GM12878 (cell line): ENCODE measurements around the gene PCSK2. TPM values are rescaled to one million over a fixed set of nuclear protein-coding genes. Genes with fewer than 3 reads are reported as not detected.

ENCODE experiments used
- ATAC-seq: fragments of 200-7000 bp; cut with Tn5 transposase; 3 replicates; pipeline ENCODE4 v1.9.1; 2020; ENCODE audit warnings: mild to moderate bottlenecking, moderate library complexity
- BruUV-seq: library from RNA; stranded (reverse); fragments of 400-500 nt; replicated peaks from 2 replicates; lab custom pipeline; 2021; lab: Mats Ljungman, UMichigan
- CTCF ChIA-PET: fragments of 300-600 bp; sonication (Branson Sonifier 250); formaldehyde crosslinking; extraction: SDS; loops from one replicate; lab custom pipeline; 2021; ENCODE audit warnings: inconsistent platforms; lab: Yijun Ruan, JAX
- POLR2A ChIA-PET: fragments of 350-600 bp; formaldehyde crosslinking; extraction: SDS; loops from one replicate; lab custom pipeline; 2021; ENCODE audit warnings: inconsistent platforms; lab: Charles Lee
- RAD21 ChIA-PET: fragments of 300-600 bp; sonication (Branson Sonifier 250); formaldehyde crosslinking; loops from one replicate; lab custom pipeline; 2023; ENCODE audit warnings: antibody characterized with exemption; ENCODE audit not compliant: unreplicated experiment; lab: Charles Lee
- SMC1A ChIA-PET: fragments of 300-600 bp; sonication (Branson Sonifier 250); formaldehyde crosslinking; loops from one replicate; lab custom pipeline; 2023; ENCODE audit not compliant: unreplicated experiment, uncharacterized antibody; lab: Charles Lee
- DNase-seq: peaks from one replicate; pipeline ENCODE4 v3.0.0-alpha.2; 2011; ENCODE audit warnings: low read depth, low spot score
- FAIRE-seq: peaks from 3 replicates; lab custom pipeline; 2011; peaks lifted over from hg19 to GRCh38; lab: Jason Lieb, UNC
- H2AFZ ChIP-seq: 2 replicates; pipeline ENCODE4 v1.6.0; 2011; ENCODE audit warnings: low read depth, low read length, control low read depth; ENCODE audit not compliant: control insufficient read depth
- H3K27ac ChIP-seq: 2 replicates; pipeline ENCODE4 v1.5.1; 2011; ENCODE audit warnings: control low read depth; ENCODE audit not compliant: control insufficient read depth, insufficient read depth
- H3K27me3 ChIP-seq, 2 experiments: replicated peaks in 1 of 2; 2 replicates each; pipeline versions ENCODE4 v1.6.0 to v1.6.1; 2011; ENCODE audit warnings: low read length in 1 of 2; ENCODE audit not compliant: control insufficient read depth in 2 of 2, insufficient read depth in 2 of 2
- H3K36me3 ChIP-seq, 2 experiments: 2 replicates each; pipeline ENCODE4 v1.5.1; 2011; ENCODE audit warnings: low read length in 1 of 2; ENCODE audit not compliant: control insufficient read depth in 2 of 2, insufficient read depth in 2 of 2
- H3K4me1 ChIP-seq: 2 replicates; pipeline ENCODE4 v1.6.1; 2011; ENCODE audit warnings: mild to moderate bottlenecking, low read length, moderate library complexity, mixed read lengths; ENCODE audit not compliant: control insufficient read depth, insufficient read depth
- H3K4me2 ChIP-seq: 2 replicates; pipeline ENCODE4 v1.6.0; 2011; ENCODE audit warnings: control low read depth; ENCODE audit not compliant: control insufficient read depth, insufficient read depth
- H3K4me3 ChIP-seq: fragments of 200-600 bp; sonication (generic); 2 replicates; pipeline ENCODE4 v1.5.1; 2016
- H3K79me2 ChIP-seq: 2 replicates; pipeline ENCODE4 v1.6.0; 2011; ENCODE audit warnings: low read length; ENCODE audit not compliant: control insufficient read depth, insufficient read depth
- H3K9ac ChIP-seq: 2 replicates; pipeline ENCODE4 v1.8.0; 2011; ENCODE audit warnings: low read length, control low read depth, mixed read lengths; ENCODE audit not compliant: control insufficient read depth, insufficient read depth
- H3K9me3 ChIP-seq: replicated peaks from 3 replicates; pipeline ENCODE4 v1.5.1; 2011; ENCODE audit warnings: mild to moderate bottlenecking, low read length; ENCODE audit not compliant: control insufficient read depth, insufficient read depth
- H4K20me1 ChIP-seq: 2 replicates; pipeline ENCODE4 v1.6.0; 2011; ENCODE audit not compliant: control insufficient read depth, insufficient read depth
- BHLHE40 ChIP-seq, 2 experiments: fragments of 450-650 bp in 1 of 2; IDR thresholded peaks; 2 replicates each; pipeline ENCODE4 v1.6.1; 2011 to 2017; ENCODE audit warnings: low read depth in 2 of 2, borderline replicate concordance in 1 of 2, improper control_type of control experiment in 1 of 2, low read length in 1 of 2, mild to moderate bottlenecking in 1 of 2
- BRCA1 ChIP-seq: IDR thresholded peaks from 2 replicates; pipeline ENCODE4 v1.6.1; 2011; ENCODE audit warnings: low read depth, low read length, improper control_type of control experiment
- CHD1 ChIP-seq: IDR thresholded peaks from 2 replicates; pipeline ENCODE4 v1.6.1; 2012; ENCODE audit warnings: low read depth, low read length, improper control_type of control experiment
- CREB1 ChIP-seq: IDR thresholded peaks from 2 replicates; pipeline ENCODE4 v1.6.1; 2012; ENCODE audit warnings: low read depth, mild to moderate bottlenecking, inconsistent platforms
- ESRRA ChIP-seq: IDR thresholded peaks from 2 replicates; pipeline ENCODE4 v1.6.1; 2012; ENCODE audit warnings: mild to moderate bottlenecking, low read length, improper control_type of control experiment
- FOXM1 ChIP-seq: IDR thresholded peaks from 2 replicates; pipeline ENCODE4 v1.6.1; 2012; ENCODE audit warnings: low read depth, mild to moderate bottlenecking, inconsistent platforms, low read length, moderate library complexity
- JUND ChIP-seq: IDR thresholded peaks from 2 replicates; pipeline ENCODE4 v1.6.1; 2012; ENCODE audit warnings: low read depth, mild to moderate bottlenecking, low read length, improper control_type of control experiment, moderate library complexity
- KLF5 ChIP-seq: fragments of 450-650 bp; IDR thresholded peaks from 2 replicates; pipeline ENCODE4 v1.6.1; 2014; ENCODE audit warnings: mild to moderate bottlenecking; ENCODE audit not compliant: partially characterized antibody
- LARP7 ChIP-seq: fragments of 450-650 bp; IDR thresholded peaks from 2 replicates; pipeline ENCODE4 v1.6.1; 2017; ENCODE audit warnings: mild to moderate bottlenecking
- MEF2B ChIP-seq: fragments of 450-650 bp; IDR thresholded peaks from 2 replicates; pipeline ENCODE4 v1.6.1; 2018; ENCODE audit warnings: mild to moderate bottlenecking, moderate library complexity; ENCODE audit not compliant: partially characterized antibody, poor library complexity, severe bottlenecking
- MTA2 ChIP-seq: fragments of 450-650 bp; IDR thresholded peaks from 2 replicates; pipeline ENCODE4 v1.6.1; 2016; ENCODE audit warnings: low read depth, mild to moderate bottlenecking, moderate library complexity
- MYB ChIP-seq: fragments of 150-350 bp; IDR thresholded peaks from 2 replicates; pipeline ENCODE4 v1.6.1; 2014; ENCODE audit warnings: mild to moderate bottlenecking, low read depth, low read length, borderline replicate concordance
- NBN ChIP-seq: fragments of 450-650 bp; IDR thresholded peaks from 2 replicates; pipeline ENCODE4 v1.6.1; 2016
- NFYB ChIP-seq: IDR thresholded peaks from 2 replicates; pipeline ENCODE4 v1.6.1; 2011; ENCODE audit warnings: low read depth, mild to moderate bottlenecking, low read length, improper control_type of control experiment, moderate library complexity; ENCODE audit not compliant: insufficient read depth
- NR2C1 ChIP-seq: fragments of 450-650 bp; IDR thresholded peaks from 2 replicates; pipeline ENCODE4 v1.6.1; 2017; ENCODE audit warnings: antibody characterized with exemption, mild to moderate bottlenecking, moderate library complexity
- NR2F1 ChIP-seq: fragments of 450-650 bp; conservative IDR thresholded peaks from 2 replicates; pipeline ENCODE4 v1.6.1; 2017; ENCODE audit warnings: mild to moderate bottlenecking
- RCOR1 ChIP-seq: conservative IDR thresholded peaks from 2 replicates; pipeline ENCODE4 v1.6.1; 2012; ENCODE audit warnings: low read depth, low read length, improper control_type of control experiment
- SIN3A ChIP-seq: IDR thresholded peaks from 2 replicates; pipeline ENCODE4 v1.6.1; 2012; ENCODE audit warnings: low read depth, low read length, improper control_type of control experiment
- SUPT20H ChIP-seq: IDR thresholded peaks from 2 replicates; pipeline ENCODE4 v1.6.1; 2011; ENCODE audit warnings: low read depth, mild to moderate bottlenecking, low read length, moderate library complexity, borderline replicate concordance; ENCODE audit not compliant: control insufficient read depth
- YBX1 ChIP-seq: fragments of 450-650 bp; IDR thresholded peaks from 2 replicates; pipeline ENCODE4 v1.6.1; 2016; ENCODE audit warnings: antibody characterized with exemption
- YY1 ChIP-seq: IDR thresholded peaks from 2 replicates; pipeline ENCODE4 v1.6.1; 2011; ENCODE audit warnings: low read depth, mild to moderate bottlenecking, low read length
- WGBS: methylation state at CpG from one replicate; pipeline ENCODE4 v1.1.6; 2016; ENCODE audit warnings: low lambda C conversion rate; ENCODE audit not compliant: insufficient replicate concordance, insufficient coverage; ENCODE audit errors: missing lambda C conversion rate; 5-methylcytosine and 5-hydroxymethylcytosine counted together
- in situ Hi-C: fragments of 300-500 bp; cut with MboI; formaldehyde crosslinking; loops from 9 replicates; pipeline ENCODE4 v1.14.3; 2018; ENCODE audit warnings: mixed read lengths
- intact Hi-C: fragments of 100-400 bp; cut with micrococcal nuclease; formaldehyde crosslinking; loops from one replicate; pipeline ENCODE4 v1.14.2; 2022; ENCODE audit not compliant: unreplicated experiment
- polyA plus RNA-seq, 11 experiments: library from polyadenylated mRNA; depleted of rRNA in 4 of 11; unstranded in 6 of 11; stranded (reverse) in 5 of 11; fragments of >200 nt; fragmentation: Nextera tagmentation in 4 of 11; fragmentation: Illumina TruSeq in 1 of 11; extraction: Ambion mirVana in 4 of 11; extraction: Trizol in 1 of 11; gene quantifications; 1 replicate in 1 of 11; 2 replicates in 10 of 11; pipeline versions ENCODE4 v1.2.1 to v1.2.3, GENCODE V29; 2011 to 2016; ENCODE audit warnings: inconsistent platforms in 2 of 11, missing spikeins in 2 of 11, low read depth in 1 of 11
- total RNA-seq, 4 experiments: library from RNA; depleted of rRNA in 3 of 4; stranded (reverse); fragments of >200 nt in 3 of 4; fragmentation: Illumina TruSeq in 1 of 4; extraction: Trizol in 1 of 4; gene quantifications; 2 replicates each; pipeline versions ENCODE4 v1.2.1 to v1.2.3, GENCODE V29; 2013 to 2021
- TF ChIP-seq, protein P1 (sequence below): IDR thresholded peaks from 2 replicates; pipeline ENCODE4 v1.6.1; 2012; ENCODE audit warnings: low read depth, low read length, improper control_type of control experiment

The PCSK2 gene
- total and polyA plus RNA-seq, 10 of the 15 experiments (the other 5 are each of a cell fraction or from before 2014, with no cell fraction given), result not detected

DNA sequence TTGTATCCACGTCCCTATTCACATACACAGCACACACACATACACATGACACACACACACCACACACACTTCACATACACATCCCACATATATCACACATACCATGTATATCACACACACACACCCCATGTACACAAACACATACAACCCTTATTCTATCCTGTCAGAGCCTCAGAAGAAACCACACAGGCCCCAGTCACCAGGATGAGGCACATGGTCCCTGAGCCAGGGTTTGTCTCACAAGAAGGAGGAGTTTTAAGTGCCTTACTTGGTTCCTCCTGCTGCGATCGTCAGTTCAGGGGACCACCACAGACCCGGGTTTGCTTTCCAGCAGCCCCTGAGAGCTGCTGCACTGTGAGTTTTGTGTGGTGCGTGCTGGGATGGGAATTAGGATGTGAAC, 280.7 kb downstream of the PCSK2 start (continued):
- TF ChIP-seq NFYB (no peak), NBN (no peak), FOXM1 (no peak), JUND (no peak), LARP7 (no peak), SIN3A (no peak), BRCA1 (no peak), RCOR1 (no peak), NR2C1 (no peak), BHLHE40 (IDR thresholded peaks at IDR 0.05; ENCODE audit: borderline replicate concordance in 1 of 2, low read depth in 2 of 2, low read length in 1 of 2) (no peak)
- TF ChIP-seq, protein P1, sequence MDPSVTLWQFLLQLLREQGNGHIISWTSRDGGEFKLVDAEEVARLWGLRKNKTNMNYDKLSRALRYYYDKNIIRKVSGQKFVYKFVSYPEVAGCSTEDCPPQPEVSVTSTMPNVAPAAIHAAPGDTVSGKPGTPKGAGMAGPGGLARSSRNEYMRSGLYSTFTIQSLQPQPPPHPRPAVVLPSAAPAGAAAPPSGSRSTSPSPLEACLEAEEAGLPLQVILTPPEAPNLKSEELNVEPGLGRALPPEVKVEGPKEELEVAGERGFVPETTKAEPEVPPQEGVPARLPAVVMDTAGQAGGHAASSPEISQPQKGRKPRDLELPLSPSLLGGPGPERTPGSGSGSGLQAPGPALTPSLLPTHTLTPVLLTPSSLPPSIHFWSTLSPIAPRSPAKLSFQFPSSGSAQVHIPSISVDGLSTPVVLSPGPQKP, result no peak
- TF ChIP-seq, all 136 proteins: peak for 0

DNA sequence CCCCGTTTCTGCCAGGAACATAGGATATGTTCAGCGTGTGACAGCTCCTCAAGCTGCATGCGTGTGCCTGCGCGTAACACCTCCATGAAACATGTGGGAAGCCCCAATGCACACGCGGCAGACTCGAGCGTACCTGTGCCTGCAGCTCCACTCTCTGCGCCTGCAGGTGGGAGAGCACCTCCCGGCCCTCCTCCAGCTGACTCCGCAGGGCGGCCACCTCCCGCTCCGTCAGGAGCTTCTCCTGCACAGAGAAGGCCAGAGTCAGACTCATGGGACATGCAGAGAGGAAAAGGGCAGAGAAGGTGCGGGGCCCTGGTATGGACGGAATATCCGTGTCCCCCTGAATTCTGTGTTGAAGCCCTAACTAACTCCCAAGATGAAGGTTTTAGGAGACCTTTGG, 281.9 kb downstream of the PCSK2 start:
- Histone ChIP-seq H3K9me3 (no peaks in the 10 kb centered on the region), H3K79me2 (no peaks in the 10 kb centered on the region), H4K20me1 (no peaks in the 10 kb centered on the region), H3K9ac (no peak overlapping the region), H2AFZ (no peak overlapping the region), H3K36me3 (no peaks in the 10 kb centered on the region), H3K4me3 (no peak overlapping the region), H3K27ac (no peak overlapping the region), H3K4me1 (peaks cover 3% of the 10 kb centered on the region), H3K4me2 (no peak overlapping the region), H3K27me3 (no peaks in the 10 kb centered on the region; a peak in 1 of 4 replicates)
- TF ChIP-seq ESRRA, result no peak
- no peak for TF ChIP-seq SUPT20H
- no peak for TF ChIP-seq MTA2
- no peak for TF ChIP-seq KLF5
- no peak for TF ChIP-seq YBX1
- no peak for TF ChIP-seq NR2F1
- no peak for TF ChIP-seq CHD1
- no peak for TF ChIP-seq MYB
- TF ChIP-seq YY1, result no peak
- TF ChIP-seq CREB1, result no peak
- TF ChIP-seq MEF2B, result no peak
- ChIA-PET CTCF (interaction anchor here (1.1 kb wide), 1 partner anchor 487 kb away, joined by 3 read pairs; no protein-coding TSS in a partner anchor), POLR2A (no interaction called here), SMC1A (no interaction called here), RAD21 (no interaction called here)
- ATAC-seq, result no peak
- intact Hi-C loops (loop anchor here (5.0 kb wide), 1 partner anchor 489 kb away; no protein-coding TSS in a partner anchor), in situ Hi-C loops (no loop called here)
- FAIRE-seq, result no peak
- 73% methylated on average over 18 of the region's 18 CpGs for WGBS
- DNase-seq, result no peak
- no TSS peak for BruUV-seq
